Umbilical cord (tissue), 2 donors: Measurements from ENCODE around the gene MED12L. TPM values are rescaled to one million over a fixed set of nuclear protein-coding genes. Genes with fewer than 3 reads are reported as not detected.

ENCODE experiments used
- DNase-seq: peaks from one replicate; pipeline ENCODE4 v3.0.0-alpha.2; 2015; ENCODE audit warnings: low spot score
- total RNA-seq: library from RNA; depleted of rRNA; stranded (reverse); fragments of >200 nt; gene quantifications from one replicate; pipeline ENCODE4 v1.2.3, GENCODE V29; 2014; ENCODE audit warnings: low replicate concordance; ENCODE audit not compliant: insufficient read depth

Gene MED12L
- total RNA-seq, 1 donor from 2014 or later = 2.2 TPM

GRCh38 chr3:151091685-151092345 lies 6.4 kb downstream of the MED12L start:
- no peak for DNase-seq

- DNase-seq = no peak
Measured at GRCh38 chr3:151093148-151093547, 7.7 kb downstream of the MED12L start.

- no peak for DNase-seq
Measured at GRCh38 chr3:151093905-151094304, 8.4 kb downstream of the MED12L start.

GRCh38 chr3:151096716-151097115 lies 11.3 kb downstream of the MED12L start:
- no peak for DNase-seq

- no peak for DNase-seq
Measured at GRCh38 chr3:151100076-151100475, 14.6 kb downstream of the MED12L start.

GRCh38 chr3:151101270-151101969 lies 16.0 kb downstream of the MED12L start:
- peak; percentile 10 for DNase-seq

GRCh38 chr3:151106311-151106710 lies 20.8 kb downstream of the MED12L start:
- DNase-seq = no peak

GRCh38 chr3:151107177-151107576 lies 21.7 kb downstream of the MED12L start:
- DNase-seq = no peak

GRCh38 chr3:151107701-151108100 lies 22.2 kb downstream of the MED12L start:
- no peak for DNase-seq

- DNase-seq = no peak
Measured at GRCh38 chr3:151109286-151109800, 23.9 kb downstream of the MED12L start.

GRCh38 chr3:151112731-151113130 lies 27.3 kb downstream of the MED12L start:
- no peak for DNase-seq

GRCh38 chr3:151113343-151113742 lies 27.9 kb downstream of the MED12L start:
- no peak for DNase-seq

- no peak for DNase-seq
Measured at GRCh38 chr3:151117047-151117446, 31.6 kb downstream of the MED12L start.

GRCh38 chr3:151119188-151119587 lies 33.7 kb downstream of the MED12L start:
- no peak for DNase-seq

GRCh38 chr3:151120409-151120808 lies 34.9 kb downstream of the MED12L start:
- DNase-seq = no peak

GRCh38 chr3:151121016-151121415 lies 35.6 kb downstream of the MED12L start:
- no peak for DNase-seq

- DNase-seq = no peak
Measured at GRCh38 chr3:151123827-151124226, 38.4 kb downstream of the MED12L start.

- DNase-seq = no peak
Measured at GRCh38 chr3:151124476-151124875, 39.0 kb downstream of the MED12L start.

GRCh38 chr3:151130428-151130827 lies 45.0 kb downstream of the MED12L start:
- DNase-seq = no peak

- no peak for DNase-seq
Measured at GRCh38 chr3:151133175-151133574, 47.7 kb downstream of the MED12L start.

- DNase-seq = no peak
Measured at GRCh38 chr3:151133917-151134450, 48.5 kb downstream of the MED12L start.

- no peak for DNase-seq
Measured at GRCh38 chr3:151135541-151136337, 50.3 kb downstream of the MED12L start.
